OCI-LY1 (cell line): ENCODE data around the gene BSG.
A peak's percentile ranks its signal among the peaks of the same experiment; 100 is the strongest.

Experiments used
- H2AFZ ChIP-seq: fragments of 200-600 bp; sonication (generic), shearing (Covaris generic); 2 replicates; pipeline ENCODE4 v1.6.0; 2014; ENCODE audit warnings: antibody characterized with exemption, mild to moderate bottlenecking, low read length
- H3F3A ChIP-seq: fragments of 200-600 bp; sonication (generic), shearing (Covaris generic); 2 replicates; pipeline ENCODE4 v1.6.0; 2014; ENCODE audit warnings: mild to moderate bottlenecking, antibody characterized with exemption, low read length, moderate library complexity; ENCODE audit not compliant: insufficient read depth
- H3K27ac ChIP-seq: fragments of 200-600 bp; sonication (generic); 2 replicates; pipeline ENCODE4 v1.5.1; 2014; ENCODE audit warnings: low read length, mixed run types, mild to moderate bottlenecking, low read depth; ENCODE audit not compliant: poor library complexity, severe bottlenecking
- H3K27me3 ChIP-seq: fragments of 200-600 bp; sonication (generic); 2 replicates; pipeline ENCODE4 v1.6.0; 2014; ENCODE audit warnings: antibody characterized with exemption, mild to moderate bottlenecking, low read length, moderate library complexity; ENCODE audit not compliant: insufficient read depth
- H3K36me3 ChIP-seq: fragments of 200-600 bp; sonication (generic); 2 replicates; pipeline ENCODE4 v1.6.1; 2014; ENCODE audit warnings: mild to moderate bottlenecking, antibody characterized with exemption, low read length, moderate library complexity, mixed read lengths; ENCODE audit not compliant: insufficient read depth
- H3K4me1 ChIP-seq: fragments of 200-600 bp; sonication (generic); 2 replicates; pipeline ENCODE4 v1.5.1; 2014; ENCODE audit warnings: mild to moderate bottlenecking, low read length, moderate library complexity; ENCODE audit not compliant: insufficient read depth, severe bottlenecking
- H3K4me2 ChIP-seq: fragments of 200-600 bp; sonication (generic), shearing (Covaris generic); 2 replicates; pipeline ENCODE4 v1.6.1; 2014; ENCODE audit warnings: low read length
- H3K4me3 ChIP-seq: fragments of 200-600 bp; sonication (generic); 2 replicates; pipeline ENCODE4 v1.5.1; 2014; ENCODE audit warnings: low read length, low read depth, mild to moderate bottlenecking, mixed read lengths; ENCODE audit not compliant: poor library complexity, severe bottlenecking
- H3K79me2 ChIP-seq: fragments of 200-600 bp; shearing (Covaris generic); 2 replicates; pipeline ENCODE4 v1.6.1; 2016; ENCODE audit warnings: mixed run types, low read length, mixed read lengths; ENCODE audit not compliant: insufficient read depth
- H3K9ac ChIP-seq: fragments of 200-600 bp; sonication (generic), shearing (Covaris generic); 2 replicates; pipeline ENCODE4 v1.6.1; 2014; ENCODE audit warnings: mild to moderate bottlenecking, low read length, mixed read lengths
- H3K9me2 ChIP-seq: fragments of 200-600 bp; sonication (generic), shearing (Covaris generic); 2 replicates; pipeline ENCODE4 v1.6.1; 2014; ENCODE audit warnings: low read depth, mild to moderate bottlenecking, low read length, mixed read lengths
- H3K9me3 ChIP-seq: fragments of 200-600 bp; shearing (Covaris generic); 2 replicates; pipeline ENCODE4 v1.6.1; 2014; ENCODE audit warnings: low read length, mixed read lengths
- H4K20me1 ChIP-seq: fragments of 200-600 bp; sonication (generic), shearing (Covaris generic); 2 replicates; pipeline ENCODE4 v1.6.0; 2016; ENCODE audit warnings: mild to moderate bottlenecking, low read length; ENCODE audit not compliant: insufficient read depth
- CTCF ChIP-seq: fragments of 200-600 bp; sonication (generic), shearing (Covaris generic); IDR thresholded peaks from 2 replicates; pipeline ENCODE4 v1.5.1; 2017; ENCODE audit warnings: mild to moderate bottlenecking, antibody characterized with exemption, low read length, moderate library complexity, mixed read lengths
- EZH2 ChIP-seq: fragments of 200-600 bp; sonication (generic), shearing (Covaris generic); IDR thresholded peaks from 2 replicates; pipeline ENCODE4 v1.8.0; 2017; ENCODE audit warnings: borderline replicate concordance, mixed run types, mild to moderate bottlenecking, antibody characterized with exemption, low read length, moderate library complexity, mixed read lengths

Gene BSG

DNA sequence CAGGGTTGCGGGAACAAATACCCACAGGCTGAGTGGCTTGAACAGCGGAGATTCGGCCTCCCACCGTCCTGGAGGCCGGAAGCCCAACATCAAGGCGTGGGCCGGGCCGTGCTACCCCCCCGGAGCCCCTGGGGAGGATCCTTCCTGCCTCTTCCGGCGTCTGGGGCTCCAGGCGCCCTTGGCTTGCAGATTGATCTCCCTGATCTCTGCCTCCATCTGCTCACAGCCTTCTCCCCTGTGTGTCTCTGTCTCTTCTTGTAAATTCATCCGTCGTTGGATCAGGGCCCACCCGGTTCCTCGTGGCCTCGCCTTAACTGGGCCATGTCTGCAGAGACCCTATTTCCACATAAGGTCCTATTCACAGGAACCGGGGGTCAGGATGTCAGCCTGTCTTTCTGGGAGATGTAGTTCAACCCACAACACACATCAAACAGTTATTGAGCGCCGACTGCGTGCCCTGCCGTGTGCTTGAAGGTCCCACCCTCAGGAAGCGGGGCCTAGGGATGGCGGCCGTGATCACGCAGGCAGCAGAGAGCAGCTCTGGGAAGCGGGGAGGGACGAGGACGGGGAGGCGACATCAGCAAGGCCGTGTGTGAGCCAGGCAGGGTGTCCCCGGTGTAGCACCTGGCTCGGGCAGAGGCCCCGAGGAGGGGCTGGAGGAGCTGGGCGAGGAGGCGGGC, 38.5 kb downstream of the BSG start:
- H3K4me2 ChIP-seq = peak overlapping the region; percentile 73

GRCh38 chr19:611481-611868, 39.1 kb downstream of the BSG start:
- TF ChIP-seq CTCF (no peak), EZH2 (no peak)
- Histone ChIP-seq H2AFZ (no peak overlapping the region), H3K9me2 (no peaks in the 10 kb centered on the region), H3K27me3 (no peaks in the 10 kb centered on the region), H3K4me1 (peaks cover 33% of the 10 kb centered on the region), H3K9me3 (no peaks in the 10 kb centered on the region), H3K27ac (peak overlapping the region; percentile 89), H3K4me3 (peak overlapping the region; percentile 52), H3K4me2 (peak overlapping the region; percentile 73), H3K36me3 (peaks cover 18% of the 10 kb centered on the region; the same call in 1 of the 2 replicates), H3K79me2 (no peaks in the 10 kb centered on the region), H3F3A (0 out of 2 replicates have a peak, but pooled peaks cover 4% of the 10 kb centered on the region), H4K20me1 (no peaks in the 10 kb centered on the region), H3K9ac (peak overlapping the region; percentile 66; the same call in 1 of the 2 replicates)

More for the DNA sequence above, 38.5 kb downstream of the BSG start:
- Histone ChIP-seq H3K9ac (peak overlapping the region; percentile 66), H3F3A (0 out of 2 replicates have a peak, but pooled peaks cover 4% of the 10 kb centered on the region), H4K20me1 (no peaks in the 10 kb centered on the region), H2AFZ (no peak overlapping the region), H3K4me3 (peak overlapping the region; percentile 52), H3K9me3 (no peaks in the 10 kb centered on the region), H3K9me2 (no peaks in the 10 kb centered on the region), H3K36me3 (peaks cover 18% of the 10 kb centered on the region; the same call in 1 of the 2 replicates), H3K27ac (peak overlapping the region; percentile 89), H3K27me3 (no peaks in the 10 kb centered on the region), H3K4me1 (peaks cover 33% of the 10 kb centered on the region), H3K79me2 (no peaks in the 10 kb centered on the region)
- TF ChIP-seq EZH2 (no peak), CTCF (no peak)

GRCh38 chr19:612941-613340, 40.5 kb downstream of the BSG start:
- H4K20me1 ChIP-seq = no peaks in the 10 kb centered on the region
- peaks cover 30% of the 10 kb centered on the region for H3K36me3 ChIP-seq
- H3K9me3 ChIP-seq = no peaks in the 10 kb centered on the region
- TF ChIP-seq CTCF (no peak), EZH2 (no peak)
- no peak overlapping the region for H3K9ac ChIP-seq
- H3K27me3 ChIP-seq = no peaks in the 10 kb centered on the region
- 0 out of 2 replicates have a peak, but pooled peaks cover 4% of the 10 kb centered on the region for H3F3A ChIP-seq
- no peak overlapping the region for H3K27ac ChIP-seq
- H3K4me3 ChIP-seq = no peak overlapping the region
- no peak overlapping the region for H3K4me2 ChIP-seq
- H3K79me2 ChIP-seq = no peaks in the 10 kb centered on the region
- H3K4me1 ChIP-seq = peaks cover 38% of the 10 kb centered on the region
- no peaks in the 10 kb centered on the region for H3K9me2 ChIP-seq
- H2AFZ ChIP-seq = no peak overlapping the region
